DMS53 treated with DMSO at 0.1 percent for 48 hours (cell line): ENCODE data around the gene DLEC1.
A peak's percentile ranks its signal among the peaks of the same experiment; 100 is the strongest.
"Not testable (repeated sequence)": the region's sequence is repeated elsewhere in the genome, so short reads cannot be mapped to it uniquely, and the experiment has no call there.

Experiments used
- DNase-seq: peaks from one replicate; lab custom pipeline; 2025; ENCODE audit not compliant: unreplicated experiment; lab: John Stamatoyannopoulos, UW

DLEC1 gene

GRCh38 chr3:38152609-38153008 lies 113.6 kb downstream of the DLEC1 start:
- no peak for DNase-seq

DNA sequence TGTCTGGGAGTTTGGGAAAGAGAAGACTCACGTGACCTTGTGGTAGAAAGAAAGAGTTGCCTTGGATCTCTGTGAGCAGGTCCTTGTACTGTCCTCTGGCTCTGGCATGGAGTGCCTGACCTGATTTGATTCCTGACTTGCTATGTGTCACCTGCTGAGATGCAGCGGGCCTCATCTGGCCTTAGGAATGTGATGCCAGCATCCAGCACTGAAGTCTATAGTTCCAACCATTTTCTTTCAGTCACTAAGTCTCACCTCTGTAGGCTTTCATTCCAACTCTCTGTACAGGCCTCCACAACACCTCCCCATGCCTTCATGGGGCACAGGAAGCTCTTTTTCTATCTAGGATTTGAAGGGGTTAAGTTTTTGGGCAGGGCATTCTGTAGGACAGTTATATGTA lies 114.2 kb downstream of the DLEC1 start:
- DNase-seq = no peak

GRCh38 chr3:38154033-38154494 lies 115.1 kb downstream of the DLEC1 start:
- no peak for DNase-seq

DNA sequence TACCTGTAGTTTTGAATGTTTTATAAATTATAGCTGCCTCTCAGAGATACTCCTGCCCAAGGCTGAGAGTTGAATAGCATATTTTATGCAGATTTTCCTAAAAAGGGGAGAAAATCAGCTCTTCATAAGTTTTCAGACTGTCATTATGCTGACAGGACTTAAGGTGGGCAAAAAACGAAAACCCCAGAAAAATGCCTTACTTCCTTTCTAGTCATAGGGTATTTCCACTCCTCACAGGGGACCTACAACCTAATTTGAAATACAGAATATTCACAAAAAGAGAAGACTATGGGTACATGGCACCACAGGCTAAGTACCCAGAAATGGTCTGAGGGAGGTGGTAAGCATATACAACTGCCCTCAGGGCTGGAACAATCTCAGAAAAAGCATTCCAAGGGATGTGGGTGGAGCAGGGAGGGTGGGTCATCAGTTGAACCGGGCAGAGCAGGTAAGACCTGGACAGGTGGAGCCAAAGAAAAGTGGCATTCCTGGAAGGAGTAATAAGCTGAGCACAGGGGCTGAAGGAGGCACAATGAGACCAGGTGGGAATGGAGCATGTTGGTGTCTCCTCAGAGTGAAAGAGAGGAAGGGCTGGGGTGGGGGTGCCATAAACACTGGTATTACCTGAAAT lies 115.7 kb downstream of the DLEC1 start:
- DNase-seq = no peak

DNA sequence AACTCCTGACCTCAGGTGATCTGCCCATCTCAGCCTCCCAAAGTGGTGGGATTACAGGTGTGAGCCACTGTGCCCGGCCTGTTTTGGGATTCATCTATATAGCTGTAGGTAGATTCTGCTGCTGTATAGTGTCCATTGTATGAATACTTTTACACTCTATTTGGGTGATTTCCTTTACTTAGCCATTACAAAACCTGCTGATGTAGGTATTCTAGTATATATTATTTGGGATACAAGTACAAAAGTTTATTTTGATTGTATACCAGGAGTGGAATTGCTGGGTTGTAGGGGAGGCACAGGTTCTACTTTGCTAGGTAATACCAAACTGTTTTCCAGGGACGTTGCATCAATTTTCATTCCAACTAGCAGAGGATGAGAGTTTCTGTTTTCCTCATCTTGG lies 116.8 kb downstream of the DLEC1 start:
- DNase-seq = no peak

DNA sequence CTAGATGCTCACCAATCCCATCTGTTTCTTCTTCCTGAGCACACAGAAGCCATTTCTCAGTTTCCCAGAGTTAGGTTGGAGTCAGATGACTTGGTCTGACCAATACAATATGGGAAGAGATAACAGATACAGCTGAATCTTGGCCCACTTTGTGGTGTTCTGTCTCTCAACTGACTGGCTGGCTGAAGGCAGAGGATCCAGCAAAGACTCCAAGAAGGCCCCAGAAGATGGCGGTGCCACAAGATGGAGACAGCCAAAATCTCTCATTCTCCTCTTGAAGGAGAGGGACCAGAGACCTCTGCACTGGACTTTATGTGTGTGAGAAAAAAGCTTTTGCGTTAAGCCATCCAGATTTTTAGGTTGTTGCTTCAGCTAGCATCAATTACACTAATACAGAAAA lies 118.1 kb downstream of the DLEC1 start:
- DNase-seq = no peak

DNA sequence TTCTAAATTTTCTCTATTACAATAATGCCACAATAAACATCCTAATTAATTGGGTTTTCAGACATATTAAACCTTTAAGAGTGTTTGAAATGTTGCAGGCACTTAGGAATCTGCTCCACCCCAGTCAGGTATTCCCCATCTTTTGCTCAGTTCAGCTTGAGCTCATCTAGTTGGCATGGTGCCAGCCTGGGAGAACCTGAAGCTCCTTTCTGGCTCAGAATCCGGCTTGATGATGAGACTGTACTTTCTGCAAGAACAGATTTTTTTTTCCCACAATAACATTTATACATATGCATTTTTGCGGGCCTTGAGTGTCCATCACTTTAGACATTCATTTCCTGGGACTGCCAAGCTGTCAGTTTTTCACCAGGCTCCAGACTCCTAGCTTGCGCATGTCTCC lies 118.6 kb downstream of the DLEC1 start:
- no peak for DNase-seq

DNA sequence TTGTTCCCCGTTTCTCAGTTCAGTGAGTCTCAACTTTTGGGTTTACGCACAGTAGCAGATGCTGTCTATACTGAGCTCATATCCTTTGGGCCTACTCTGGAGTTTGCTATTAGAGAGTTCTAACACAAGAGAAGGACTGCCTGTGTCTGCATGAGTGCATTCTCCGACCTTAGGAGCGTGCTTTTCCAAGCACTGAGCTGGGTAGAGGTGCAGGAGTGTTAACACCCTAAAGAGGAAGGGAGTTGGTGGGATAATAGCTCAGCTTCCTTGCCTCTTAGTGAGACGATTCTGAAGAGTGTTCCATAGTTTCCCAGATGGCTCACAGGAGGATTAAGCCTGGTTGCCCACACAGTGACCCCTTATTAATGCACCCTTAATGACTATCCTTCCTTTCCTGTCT lies 119.5 kb downstream of the DLEC1 start:
- DNase-seq = no peak

- not testable (repeated sequence) for DNase-seq
Measured at GRCh38 chr3:38160704-38161103, 121.7 kb downstream of the DLEC1 start.

DNA sequence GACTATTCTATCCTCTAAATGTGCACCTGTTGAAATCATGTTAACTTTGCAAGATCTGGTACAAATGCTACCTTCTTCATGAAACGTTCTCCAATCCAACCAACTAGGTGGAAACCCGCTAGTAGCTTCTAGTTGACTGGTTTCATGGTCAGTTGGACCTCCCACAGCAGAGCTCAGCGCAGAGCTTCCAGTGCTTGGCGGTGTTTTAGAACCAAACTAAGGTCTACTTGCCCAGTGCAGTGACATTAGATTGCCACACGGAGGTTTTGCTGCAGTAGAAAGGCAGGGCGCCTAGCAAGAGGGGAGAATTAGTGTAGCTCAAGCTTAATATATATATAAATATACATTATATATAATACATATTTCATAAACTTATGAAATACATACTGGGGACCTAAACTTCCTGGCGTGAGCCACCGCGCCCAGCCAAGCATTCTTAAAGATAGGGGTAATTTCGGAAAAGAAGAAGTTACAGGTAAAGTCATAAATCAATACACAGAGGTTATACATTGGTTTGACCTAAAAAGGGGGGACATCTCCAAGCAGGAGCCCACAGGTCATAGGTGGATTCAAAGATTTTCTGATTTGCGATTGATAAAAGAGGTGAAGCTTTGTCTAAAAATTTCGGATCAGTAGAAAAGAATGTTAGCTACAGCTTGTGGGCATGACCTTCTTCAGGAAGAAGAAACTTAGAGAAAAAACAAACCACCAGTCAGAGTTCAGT lies 124.3 kb downstream of the DLEC1 start:
- no peak for DNase-seq

DNA sequence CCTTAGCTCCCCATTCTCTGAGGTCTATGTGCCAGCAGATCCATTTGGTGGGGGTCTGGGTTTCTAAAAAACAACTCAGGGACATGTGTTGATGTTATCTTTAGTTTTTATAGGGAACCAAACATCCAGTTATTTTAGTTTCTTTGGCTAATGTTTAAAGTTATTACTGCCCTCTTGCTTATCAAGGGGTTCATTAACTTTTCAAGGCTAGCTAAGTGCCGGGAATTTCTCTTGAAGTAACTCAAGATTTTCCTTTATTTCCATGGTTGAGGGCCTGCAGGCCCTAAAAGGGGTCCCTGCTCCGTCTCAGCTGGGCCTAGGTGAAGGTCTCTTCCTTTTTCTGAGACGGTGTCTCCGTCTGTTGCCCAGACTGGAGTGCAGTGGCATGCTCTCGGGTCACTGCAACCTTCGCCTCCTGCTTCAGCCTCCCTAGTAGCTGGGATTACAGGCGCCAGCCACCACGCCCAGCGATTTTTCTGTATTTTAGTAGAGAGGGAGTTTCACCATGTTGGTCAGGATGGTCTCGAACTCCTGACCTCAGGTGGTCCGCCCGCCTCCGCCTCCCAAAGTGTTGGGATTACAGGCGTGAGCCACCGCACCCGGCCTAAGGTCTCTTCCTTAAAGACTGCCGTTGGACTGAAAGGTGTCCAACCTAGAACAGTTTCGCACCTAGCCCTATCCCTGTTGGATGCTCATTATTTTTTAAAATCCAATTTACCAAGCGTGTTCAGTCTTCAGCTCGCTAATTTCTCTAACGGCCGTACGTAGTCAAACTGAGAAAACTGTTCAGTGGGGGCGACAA lies 125.0 kb downstream of the DLEC1 start:
- DNase-seq = no peak

- DNase-seq = no peak
Measured at GRCh38 chr3:38164643-38164951, 125.6 kb downstream of the DLEC1 start.

DNA sequence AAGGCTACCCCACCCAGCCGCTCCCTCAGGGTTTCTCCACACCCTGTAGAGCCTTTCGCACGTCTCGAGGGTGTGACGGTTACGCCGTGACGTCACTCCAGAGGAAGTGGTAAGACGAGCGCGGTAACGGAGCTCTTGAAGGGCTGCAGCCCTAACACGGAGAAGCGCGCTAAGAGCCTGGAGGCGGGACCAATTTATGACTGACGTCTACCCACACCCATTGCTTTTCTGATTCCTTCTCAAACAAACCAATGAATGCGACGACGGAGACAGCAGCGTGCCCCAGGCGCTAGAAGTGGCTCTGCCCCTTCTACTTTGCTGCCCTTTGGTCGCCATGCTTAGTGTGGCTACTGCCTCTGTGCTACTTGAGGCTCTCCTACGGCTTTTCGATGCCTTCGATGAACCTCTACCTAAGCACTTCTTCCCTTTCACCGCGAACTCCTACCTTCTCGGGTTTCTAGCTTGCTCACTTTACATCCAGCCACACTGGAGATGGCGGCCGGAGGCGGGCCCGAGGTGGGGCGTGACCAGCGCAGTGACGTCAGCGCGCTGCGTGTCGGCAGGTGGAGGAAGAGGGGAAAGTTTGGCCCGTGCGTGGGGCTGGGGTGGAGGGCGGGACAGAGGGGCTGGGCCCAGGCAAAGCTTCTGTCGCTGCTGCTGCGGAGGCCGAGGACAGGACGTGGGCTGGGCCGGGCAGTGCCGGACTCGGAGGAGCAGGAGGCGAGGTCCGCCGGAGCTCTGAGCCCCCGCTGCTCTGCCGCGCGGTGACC lies 126.1 kb downstream of the DLEC1 start, which contains the start of gene OXSR1:
Gene OXSR1, plus strand, starts transcription at position 586 of the 770 bp plus-strand sequence. CDS start 340 bp downstream, outside the sequence.
- DNase-seq = peak; percentile 85

DNA sequence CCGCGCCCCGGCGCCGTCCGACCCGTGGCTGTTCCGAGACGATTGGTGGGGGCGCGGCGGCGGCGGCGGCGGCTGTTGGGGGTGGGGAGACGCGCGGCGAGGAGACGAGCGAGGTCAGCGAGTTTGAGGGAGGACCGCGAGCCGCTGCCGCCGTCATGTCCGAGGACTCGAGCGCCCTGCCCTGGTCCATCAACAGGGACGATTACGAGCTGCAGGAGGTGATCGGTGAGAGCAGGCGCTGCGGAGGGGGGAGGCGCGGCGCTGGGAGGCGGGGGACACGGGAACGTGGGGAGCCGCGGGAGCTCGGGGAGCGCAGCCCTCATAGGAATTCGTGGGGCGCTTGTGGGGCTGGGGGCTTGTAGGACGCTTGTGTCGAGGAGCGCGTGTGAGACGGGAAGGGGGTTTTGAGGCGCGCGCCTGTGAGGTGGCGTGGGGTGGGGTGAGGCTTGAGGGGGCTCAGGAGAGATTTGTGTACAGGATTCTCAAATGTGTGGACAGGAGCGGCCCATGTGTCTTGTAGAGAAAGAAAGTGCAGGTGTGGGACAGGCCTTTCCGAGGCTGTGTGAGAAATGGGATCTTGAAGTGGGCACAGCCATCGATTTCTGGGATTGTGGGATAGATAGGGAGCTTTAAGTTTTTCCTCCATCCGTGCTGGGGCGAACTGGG lies 126.8 kb downstream of the DLEC1 start:
- DNase-seq = no peak

DNA sequence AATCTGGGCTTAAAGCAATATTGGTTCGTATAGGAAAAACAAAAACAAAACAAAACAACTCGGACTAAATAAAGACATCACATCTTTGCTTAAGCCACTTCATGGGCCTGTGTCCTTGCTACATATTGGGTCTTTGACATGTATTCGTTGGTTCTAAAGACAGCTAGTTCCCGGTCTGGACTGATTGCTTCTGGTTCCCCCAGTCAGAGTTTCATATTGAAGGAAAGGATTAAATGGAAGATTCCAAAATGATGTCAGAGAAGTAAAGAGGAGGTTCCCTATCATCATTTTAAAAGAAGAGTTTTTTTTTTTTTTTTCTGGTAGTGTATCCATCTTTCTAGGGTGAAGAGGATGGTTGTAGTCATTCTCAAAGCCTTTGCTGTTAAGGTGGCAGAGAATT lies 128.6 kb downstream of the DLEC1 start:
- DNase-seq = no peak

DNA sequence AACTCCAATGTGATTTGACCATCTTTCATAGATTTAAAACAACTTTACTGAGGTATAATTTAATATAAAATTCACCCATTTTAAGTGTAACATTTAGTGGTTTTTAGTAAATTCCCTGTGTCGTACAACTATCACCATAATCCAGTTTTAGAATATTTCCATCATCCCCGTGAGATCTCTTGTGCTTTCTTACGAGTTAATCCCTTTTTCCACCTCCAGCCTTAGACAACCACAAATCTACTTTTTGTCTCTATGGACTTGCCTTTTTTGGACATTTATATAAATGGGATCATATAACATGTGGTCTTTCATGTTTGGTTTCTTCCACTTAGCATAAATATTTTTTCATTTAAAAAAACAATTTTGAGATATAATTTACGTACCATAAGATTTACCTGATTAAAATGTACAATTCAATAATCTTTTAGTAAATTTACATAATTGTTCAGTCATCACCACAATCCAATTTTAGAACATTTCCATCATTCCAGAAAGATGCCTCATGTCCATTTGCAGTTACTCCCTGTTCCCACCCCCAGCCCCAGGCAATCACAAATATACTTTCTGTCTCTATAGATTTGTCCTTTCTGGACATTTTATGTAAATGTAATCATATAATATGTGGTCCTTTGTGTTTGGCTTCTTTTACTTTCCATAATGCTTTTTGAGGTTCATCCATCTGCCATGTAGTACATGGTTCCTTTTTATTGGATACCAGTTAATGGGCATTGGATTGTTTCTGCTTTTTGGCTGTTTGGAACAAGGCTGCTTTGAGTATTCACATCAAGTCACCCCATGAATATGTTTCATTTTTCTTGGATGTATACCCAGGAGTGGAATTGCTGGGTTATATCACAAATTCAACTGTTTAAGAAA lies 129.4 kb downstream of the DLEC1 start:
- no peak for DNase-seq

DNA sequence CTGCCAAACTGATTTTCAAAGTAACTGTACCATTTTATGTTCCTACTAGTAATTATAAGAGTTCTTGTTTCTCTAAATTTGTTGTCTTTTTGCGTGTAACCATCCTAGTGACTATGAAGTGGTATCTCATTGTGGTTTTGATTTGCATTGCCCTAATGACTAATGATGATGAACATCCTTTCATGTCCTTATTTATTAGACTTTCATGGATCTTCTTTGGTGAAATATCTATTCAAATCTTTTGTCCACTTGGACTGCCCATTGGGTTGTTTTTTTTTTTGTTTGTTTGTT lies 130.0 kb downstream of the DLEC1 start:
- DNase-seq = no peak

DNA sequence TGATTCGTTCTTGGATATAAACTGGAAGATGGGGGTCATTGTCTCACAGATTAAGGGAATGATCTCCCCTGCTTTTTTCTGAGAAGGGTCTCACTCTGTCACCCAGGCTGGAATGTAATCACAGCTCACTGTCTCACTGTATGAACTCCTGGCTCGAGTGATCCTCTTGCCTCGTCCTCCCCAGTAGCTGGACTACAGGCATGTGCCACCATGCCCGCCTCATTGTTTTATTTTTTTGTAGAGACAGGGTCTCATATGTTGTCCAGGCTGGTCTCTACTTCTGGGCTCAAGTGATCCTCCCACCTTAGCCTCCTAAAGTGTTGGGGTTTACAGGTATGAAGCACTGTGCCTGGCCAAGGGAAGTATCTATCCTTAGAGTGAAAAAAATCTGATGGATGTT lies 131.7 kb downstream of the DLEC1 start:
- DNase-seq = no peak

DNA sequence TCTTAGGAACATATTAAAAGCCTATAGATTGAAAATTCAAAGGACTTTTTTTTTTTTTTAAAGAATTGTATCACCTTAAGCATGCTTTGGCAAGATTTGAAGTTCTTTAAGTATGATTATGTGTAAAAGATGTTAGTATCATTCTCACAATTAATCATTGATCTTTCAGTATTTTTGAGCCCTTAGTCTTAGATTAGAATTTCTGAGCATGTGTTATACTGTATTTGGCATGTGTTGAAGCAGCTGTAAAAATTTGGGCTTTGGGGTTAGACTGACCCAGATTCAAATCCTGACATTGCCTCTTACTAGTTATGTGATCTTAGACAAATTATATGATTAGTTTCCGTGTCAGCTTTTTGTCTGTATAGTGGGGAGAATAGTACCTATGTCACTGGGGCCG lies 132.6 kb downstream of the DLEC1 start:
- DNase-seq = no peak
